Measurements from ENCODE around the gene ACAP2. TPM values are rescaled to one million over a fixed set of nuclear protein-coding genes. Genes with fewer than 3 reads are reported as not detected.
A peak's percentile ranks its signal among the peaks of the same experiment; 100 is the strongest.

The ACAP2 gene
- polyA plus RNA-seq, 2 of the 4 experiments (the other 2 are of a cell fraction) = 7.8 to 26.0 TPM

GRCh38 chr3:195319060-195319459, 123.8 kb downstream of the ACAP2 start:
- TF ChIP-seq CEBPB (IDR thresholded peaks at IDR 0.05) (no peak), CBX2 (IDR thresholded peaks at IDR 0.05; ENCODE audit: borderline replicate concordance, low read depth) (no peak), HDAC2 (IDR thresholded peaks at IDR 0.05) (no peak), CTCF (IDR thresholded peaks at IDR 0.05) (no peak), FOSL2 (IDR thresholded peaks at IDR 0.05) (no peak), FOSL2 (CRISPR knock-in tag; IDR thresholded peaks at IDR 0.05) (no peak), HOXB5 (CRISPR knock-in tag; IDR thresholded peaks at IDR 0.05) (no peak), MAFK (IDR thresholded peaks at IDR 0.05; ENCODE audit: partially characterized antibody) (no peak), ZSCAN20 (CRISPR knock-in tag; IDR thresholded peaks at IDR 0.05) (no peak), HMGXB4 (CRISPR knock-in tag; IDR thresholded peaks at IDR 0.05; ENCODE audit: borderline replicate concordance) (no peak), E2F6 (IDR thresholded peaks at IDR 0.05; ENCODE audit: borderline replicate concordance, low read depth) (no peak), ZNF302 (CRISPR knock-in tag; IDR thresholded peaks at IDR 0.05) (no peak), EHF (CRISPR knock-in tag; IDR thresholded peaks at IDR 0.05) (no peak), SMC3 (IDR thresholded peaks at IDR 0.05) (no peak), HOXB13 (CRISPR knock-in tag; IDR thresholded peaks at IDR 0.05; ENCODE audit: low read depth) (no peak)
- Histone ChIP-seq H3K4me1 (no peaks in the 10 kb centered on the region), H3K4me3 (no peak overlapping the region), H3K27ac (no peak overlapping the region), H3K9me3 (peaks cover 7% of the 10 kb centered on the region; the same call in 1 of the 3 replicates), H3K4me2 (no peak overlapping the region)
- DNase-seq (ENCODE audit: low read depth in 1 of 2, low spot score in 1 of 2) (peak in 1 of 2 experiments; percentile 2), FAIRE-seq (no peak), ATAC-seq (no peak)
- ChIA-PET CTCF (interaction anchor here (1.0 to 2.1 kb wide), 2 partner anchors 13 to 48 kb away, joined by 3 to 4 read pairs; partner anchors contain the start of gene XXYLT1), POLR2A (no interaction called here)
- WGBS (ENCODE audit: missing lambda C conversion rate) = 91% methylated on average over 5 of the region's 5 CpGs

GRCh38 chr3:195312714-195313113, 130.1 kb downstream of the ACAP2 start:
- no peak overlapping the region for H3K27ac ChIP-seq
- ATAC-seq (no peak), DNase-seq (ENCODE audit: low read depth in 1 of 2, low spot score in 1 of 2) (no peak), FAIRE-seq (no peak)
- POLR2A ChIA-PET = no interaction called here
- TF ChIP-seq KDM1A (IDR thresholded peaks at IDR 0.05; ENCODE audit: low read depth) (no peak), CHD4 (IDR thresholded peaks at IDR 0.05; ENCODE audit: borderline replicate concordance) (no peak), JUNB (IDR thresholded peaks at IDR 0.05) (no peak), GATA3 (IDR thresholded peaks at IDR 0.05; ENCODE audit: borderline replicate concordance) (no peak), HOXB13 (CRISPR knock-in tag; IDR thresholded peaks at IDR 0.05; ENCODE audit: low read depth) (no peak), HES2 (IDR thresholded peaks at IDR 0.05) (no peak), REST (IDR thresholded peaks at IDR 0.05) (no peak), ELK1 (IDR thresholded peaks at IDR 0.05; ENCODE audit: low read depth, low read length) (no peak), RFX5 (IDR thresholded peaks at IDR 0.05) (no peak), ZSCAN20 (CRISPR knock-in tag; IDR thresholded peaks at IDR 0.05) (no peak), MAX (IDR thresholded peaks at IDR 0.05) (no peak), MAZ (IDR thresholded peaks at IDR 0.05; ENCODE audit: borderline replicate concordance, low read depth, low read length) (no peak), ATOH8 (CRISPR knock-in tag; IDR thresholded peaks at IDR 0.05; ENCODE audit: low read depth) (no peak), POLR2AphosphoS2 (conservative IDR thresholded peaks at IDR 0.05; ENCODE audit: low read length) (no peak)
- no peak overlapping the region for H3K4me2 ChIP-seq
- CTCF ChIA-PET = interaction anchor here (0.8 kb wide), 1 partner anchor 41 kb away, joined by 3 read pairs; no protein-coding TSS in a partner anchor
- 89% methylated on average over 6 of the region's 6 CpGs for WGBS (ENCODE audit: missing lambda C conversion rate)
- no peaks in the 10 kb centered on the region for H3K9me3 ChIP-seq
- peaks cover 11% of the 10 kb centered on the region for H3K4me1 ChIP-seq
- no peak overlapping the region for H3K4me3 ChIP-seq

Measured in A549 (cell line).